Activated T-helper 1 cell treated with Interleukin-2 at 50 U/mL for 16 hours (primary cell): ENCODE results near the gene AMPD2.
A peak's percentile ranks its signal among the peaks of the same experiment; 100 is the strongest.

ENCODE experiments used
- DNase-seq: peaks from one replicate; pipeline ENCODE4 v3.0.0-alpha.2; 2020; ENCODE audit warnings: low read depth

Gene AMPD2

DNA sequence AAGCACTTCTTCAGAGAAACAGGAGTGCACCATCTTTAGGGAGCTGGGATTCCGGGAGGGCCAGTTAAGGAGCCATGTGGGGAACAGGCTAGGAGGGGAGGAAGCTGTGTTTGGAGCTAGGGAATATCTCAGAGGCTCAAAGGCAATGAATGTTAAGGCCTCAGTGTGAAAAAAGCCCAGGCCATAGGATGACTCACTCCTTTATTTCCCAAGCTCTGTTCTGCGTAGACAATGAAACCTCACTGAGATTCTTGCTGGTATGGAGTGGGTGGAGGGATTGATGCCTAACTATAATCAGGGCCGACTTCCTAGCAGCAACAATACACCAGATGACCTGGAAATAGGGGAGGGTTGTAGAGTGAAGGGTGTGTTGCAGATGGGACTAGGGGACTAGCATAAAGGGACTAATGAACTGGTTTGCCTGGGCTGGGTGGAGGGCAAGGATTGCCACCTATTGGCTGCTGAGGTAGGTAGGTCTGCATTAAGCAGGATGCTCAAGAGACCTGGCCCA, 2.3 kb upstream of the AMPD2 start:
- DNase-seq: no peak

DNA sequence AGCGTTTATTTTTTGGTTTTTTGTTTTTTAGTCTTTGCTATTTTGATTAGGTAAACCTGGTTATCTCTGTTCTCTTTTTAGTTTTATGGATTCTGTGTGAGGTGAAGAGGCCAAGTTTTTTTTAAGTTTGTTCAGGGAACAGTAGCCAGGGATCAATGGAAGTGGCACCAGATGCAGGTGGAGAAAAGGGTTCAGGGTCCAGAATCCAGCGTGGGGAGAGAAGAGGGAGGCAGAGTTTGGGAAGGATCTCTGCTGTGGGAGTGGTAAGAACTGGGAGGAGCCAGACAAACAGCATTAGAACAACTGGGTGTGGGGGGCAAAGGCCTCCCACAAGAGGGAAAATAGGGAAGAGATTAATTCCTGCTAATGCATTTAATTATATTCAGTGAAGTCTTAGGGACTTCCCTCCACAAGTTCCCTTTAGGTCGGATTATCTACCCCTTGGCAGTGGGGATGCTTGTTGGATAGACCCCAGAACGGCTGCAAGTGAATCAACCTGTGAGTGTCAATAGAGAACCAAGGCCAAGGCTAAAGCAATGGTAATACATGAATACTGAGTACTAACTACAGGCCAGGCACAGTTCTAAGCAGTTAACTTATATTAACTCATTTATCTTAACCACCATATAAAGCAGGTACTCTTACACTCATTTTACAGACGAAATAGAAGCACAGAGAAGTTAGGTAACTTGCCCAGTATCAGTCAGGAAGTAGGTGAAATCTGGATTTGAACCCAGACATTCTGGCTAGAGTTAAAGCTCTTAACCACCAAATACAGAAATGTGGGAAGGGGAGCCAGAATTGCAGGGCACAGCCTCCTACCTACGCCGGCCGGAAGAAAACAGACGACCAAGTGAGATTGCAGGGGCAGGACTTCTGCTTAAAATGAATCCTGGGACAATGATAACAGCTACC, 719 bp upstream of the AMPD2 start:
- DNase-seq: no peak

- DNase-seq: no peak
Measured at GRCh38 chr1:109620401-109620791, 759 bp downstream of the AMPD2 start.

DNA sequence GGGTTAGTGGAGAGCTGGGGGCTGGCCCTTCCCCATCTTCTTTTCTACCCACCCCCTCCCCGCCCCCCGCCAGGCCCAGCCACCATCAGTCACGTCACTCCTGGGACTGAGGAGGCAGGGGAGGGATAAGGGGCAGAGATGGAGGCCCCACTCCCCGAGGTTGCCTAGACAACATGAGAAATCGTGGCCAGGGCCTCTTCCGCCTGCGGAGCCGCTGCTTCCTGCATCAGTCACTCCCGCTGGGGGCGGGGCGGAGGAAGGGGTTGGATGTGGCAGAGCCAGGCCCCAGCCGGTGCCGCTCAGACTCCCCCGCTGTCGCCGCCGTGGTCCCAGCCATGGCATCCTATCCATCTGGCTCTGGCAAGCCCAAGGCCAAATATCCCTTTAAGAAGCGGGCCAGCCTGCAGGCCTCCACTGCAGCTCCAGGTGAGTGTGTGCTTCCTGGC, 1.2 kb downstream of the AMPD2 start:
- DNase-seq: peak; percentile 94

GRCh38 chr1:109621379-109622136, 1.9 kb downstream of the AMPD2 start:
- DNase-seq: no peak

DNA sequence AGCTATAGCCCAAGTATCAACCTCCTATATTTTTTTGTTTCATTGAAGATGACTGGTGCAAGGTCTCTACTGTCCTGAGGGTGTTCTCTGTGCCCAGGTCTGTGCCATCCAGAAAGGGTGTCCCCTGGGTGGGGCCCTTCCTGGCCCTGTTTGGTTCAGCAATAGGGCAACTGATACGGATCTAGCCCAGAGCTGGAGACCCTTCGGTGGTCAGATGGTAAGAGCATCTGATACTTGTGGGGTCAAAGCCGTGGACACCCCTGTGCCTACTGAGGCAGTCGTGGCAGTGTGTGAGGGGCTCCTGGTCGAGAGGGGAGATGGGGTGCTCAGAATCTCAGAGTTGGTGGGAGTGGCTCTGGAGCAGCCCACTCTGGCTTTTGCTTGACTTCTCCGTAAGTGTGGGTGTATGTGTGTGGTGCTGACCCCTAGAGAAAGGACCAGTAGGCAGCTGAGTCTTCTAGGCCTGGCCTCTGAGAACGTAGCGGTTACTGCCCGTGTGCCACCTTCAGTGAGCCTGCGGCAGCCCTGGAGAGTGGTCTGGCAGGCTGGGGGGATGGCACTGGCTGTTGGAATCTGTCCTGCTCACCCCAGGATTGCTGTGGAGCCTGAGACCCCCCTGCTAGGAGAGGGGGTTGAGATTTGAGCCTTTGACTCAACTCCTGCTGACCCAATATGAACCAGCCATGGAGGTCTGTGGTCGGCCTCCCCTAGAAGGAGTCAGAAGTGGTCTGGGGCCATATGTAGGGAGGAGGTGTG, 2.7 kb downstream of the AMPD2 start:
- no peak for DNase-seq

DNA sequence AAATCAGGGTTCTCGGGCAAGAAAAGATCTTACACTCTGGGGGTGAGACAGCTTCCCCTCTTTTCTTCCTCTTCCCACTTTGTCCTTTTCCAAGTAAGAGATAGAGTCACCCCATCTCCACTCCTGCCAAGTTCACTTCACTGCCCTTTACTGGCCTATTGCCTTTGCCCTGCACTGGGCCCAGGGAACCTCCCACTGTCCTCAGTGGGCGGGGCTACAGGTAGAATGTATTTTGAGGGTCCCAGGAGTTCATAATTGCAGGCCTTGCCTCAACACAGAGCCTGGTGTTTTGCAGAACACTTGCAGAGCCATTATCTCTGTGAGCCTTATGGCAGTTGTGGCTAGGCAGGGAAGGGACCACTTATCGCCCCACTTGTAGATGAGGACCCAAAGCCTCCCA, 3.3 kb downstream of the AMPD2 start:
- no peak for DNase-seq

DNA sequence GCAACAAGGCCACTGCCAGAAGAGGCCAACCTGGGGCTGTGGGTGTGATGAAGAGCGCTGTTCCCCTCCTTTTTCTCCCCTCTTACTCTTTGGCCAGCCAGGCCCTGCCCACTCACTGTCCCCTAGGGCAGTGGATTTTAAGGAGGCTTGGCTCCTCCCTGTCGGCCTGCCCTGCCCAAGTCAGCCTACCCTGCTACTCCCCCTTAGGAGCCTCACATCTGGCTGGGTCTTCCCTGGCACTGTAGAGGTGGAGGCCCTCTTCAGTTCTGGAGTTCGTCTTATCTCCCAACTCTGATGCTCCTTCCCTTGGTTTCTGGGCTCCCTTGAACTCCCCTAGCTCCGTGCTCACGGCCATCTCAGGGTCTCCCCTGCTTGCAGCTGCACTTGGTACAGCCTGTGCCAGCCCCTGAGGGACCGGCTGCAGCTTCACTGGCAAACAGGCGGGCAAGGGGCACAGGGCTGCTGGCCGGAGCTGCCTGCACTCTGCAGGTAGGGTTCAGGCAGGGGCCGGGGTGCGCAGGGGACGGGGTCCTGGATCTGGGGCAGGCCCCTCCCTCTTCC, 4.0 kb downstream of the AMPD2 start:
- DNase-seq: no peak

GRCh38 chr1:109624201-109625010, 4.8 kb downstream of the AMPD2 start:
- DNase-seq: no peak

DNA sequence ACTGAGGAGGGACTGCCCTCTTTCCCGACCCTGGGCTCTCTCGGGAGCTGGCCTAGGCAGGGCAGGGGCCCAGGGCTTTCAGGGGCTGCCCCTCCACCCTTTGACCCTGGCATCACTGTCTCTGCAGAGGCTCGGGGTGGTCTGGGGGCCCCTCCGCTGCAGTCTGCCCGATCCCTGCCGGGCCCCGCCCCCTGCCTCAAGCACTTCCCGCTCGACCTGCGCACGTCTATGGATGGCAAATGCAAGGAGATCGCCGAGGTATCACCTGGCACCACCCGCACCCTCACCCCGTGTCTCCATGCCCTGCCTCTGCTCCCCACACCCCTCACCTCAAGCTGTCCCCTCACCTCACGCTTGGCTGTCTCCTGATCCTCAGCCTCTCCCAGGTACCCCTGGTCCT, 5.5 kb downstream of the AMPD2 start:
- DNase-seq: no peak

DNA sequence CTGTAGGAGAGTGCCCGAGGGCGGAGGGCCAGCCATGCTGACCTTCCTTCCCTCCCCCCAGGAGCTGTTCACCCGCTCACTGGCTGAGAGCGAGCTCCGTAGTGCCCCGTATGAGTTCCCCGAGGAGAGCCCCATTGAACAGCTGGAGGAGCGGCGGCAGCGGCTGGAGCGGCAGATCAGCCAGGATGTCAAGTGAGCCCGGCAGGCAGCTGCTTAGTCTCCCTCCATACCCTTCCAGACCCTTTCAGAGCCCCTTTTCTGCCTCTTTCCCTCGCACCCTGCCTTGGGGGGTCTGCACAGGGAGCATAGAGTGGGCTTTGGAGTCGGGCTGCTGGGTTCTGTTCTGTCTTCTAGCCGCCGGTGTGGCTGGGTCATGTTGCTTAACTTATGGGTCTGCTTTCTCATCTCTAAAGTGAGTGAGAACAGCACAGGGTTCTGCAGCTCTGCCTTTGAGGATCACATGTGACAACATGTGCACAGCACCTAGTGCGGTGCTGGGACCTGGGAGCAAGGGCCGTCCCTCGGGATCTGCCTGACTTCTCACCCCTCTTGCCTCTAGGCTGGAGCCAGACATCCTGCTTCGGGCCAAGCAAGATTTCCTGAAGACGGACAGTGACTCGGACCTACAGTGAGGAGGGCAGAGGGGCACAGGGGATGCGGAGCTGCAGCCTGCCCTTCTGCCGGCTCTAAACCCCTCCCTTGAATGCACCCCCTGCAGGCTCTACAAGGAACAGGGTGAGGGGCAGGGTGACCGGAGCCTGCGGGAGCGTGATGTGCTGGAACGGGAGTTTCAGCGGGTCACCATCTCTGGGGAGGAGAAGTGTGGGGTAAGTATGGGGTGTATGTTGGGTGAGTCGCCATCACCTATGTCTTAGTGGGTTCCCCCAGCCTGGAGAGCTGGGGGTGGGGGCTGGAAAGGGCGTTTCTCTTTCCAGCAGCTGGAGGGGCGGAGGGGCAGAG, 6.2 kb downstream of the AMPD2 start:
- no peak for DNase-seq

DNA sequence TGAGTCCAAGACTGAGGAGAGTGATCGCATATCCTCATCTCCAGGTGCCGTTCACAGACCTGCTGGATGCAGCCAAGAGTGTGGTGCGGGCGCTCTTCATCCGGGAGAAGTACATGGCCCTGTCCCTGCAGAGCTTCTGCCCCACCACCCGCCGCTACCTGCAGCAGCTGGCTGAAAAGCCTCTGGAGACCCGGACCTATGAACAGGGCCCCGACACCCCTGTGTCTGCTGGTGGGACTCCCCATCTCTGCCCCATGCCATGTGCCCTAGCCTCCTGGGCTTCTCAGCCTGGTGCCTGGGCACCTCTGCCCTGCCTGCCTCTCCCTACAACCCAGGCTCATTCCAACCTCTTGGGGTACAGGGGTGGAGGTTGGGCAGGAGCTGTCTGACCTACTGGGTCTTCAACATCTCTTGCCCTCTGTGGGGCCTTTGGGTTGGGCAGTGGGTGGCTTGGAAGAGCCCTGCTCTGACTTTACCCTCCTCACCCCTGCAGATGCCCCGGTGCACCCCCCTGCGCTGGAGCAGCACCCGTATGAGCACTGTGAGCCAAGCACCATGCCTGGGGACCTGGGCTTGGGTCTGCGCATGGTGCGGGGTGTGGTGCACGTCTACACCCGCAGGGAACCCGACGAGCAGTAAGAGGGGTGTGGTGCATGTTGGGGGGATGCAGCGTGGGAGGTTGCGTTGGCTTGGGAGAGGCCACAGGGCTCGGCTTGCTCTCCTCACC, 7.2 kb downstream of the AMPD2 start:
- no peak for DNase-seq

DNA sequence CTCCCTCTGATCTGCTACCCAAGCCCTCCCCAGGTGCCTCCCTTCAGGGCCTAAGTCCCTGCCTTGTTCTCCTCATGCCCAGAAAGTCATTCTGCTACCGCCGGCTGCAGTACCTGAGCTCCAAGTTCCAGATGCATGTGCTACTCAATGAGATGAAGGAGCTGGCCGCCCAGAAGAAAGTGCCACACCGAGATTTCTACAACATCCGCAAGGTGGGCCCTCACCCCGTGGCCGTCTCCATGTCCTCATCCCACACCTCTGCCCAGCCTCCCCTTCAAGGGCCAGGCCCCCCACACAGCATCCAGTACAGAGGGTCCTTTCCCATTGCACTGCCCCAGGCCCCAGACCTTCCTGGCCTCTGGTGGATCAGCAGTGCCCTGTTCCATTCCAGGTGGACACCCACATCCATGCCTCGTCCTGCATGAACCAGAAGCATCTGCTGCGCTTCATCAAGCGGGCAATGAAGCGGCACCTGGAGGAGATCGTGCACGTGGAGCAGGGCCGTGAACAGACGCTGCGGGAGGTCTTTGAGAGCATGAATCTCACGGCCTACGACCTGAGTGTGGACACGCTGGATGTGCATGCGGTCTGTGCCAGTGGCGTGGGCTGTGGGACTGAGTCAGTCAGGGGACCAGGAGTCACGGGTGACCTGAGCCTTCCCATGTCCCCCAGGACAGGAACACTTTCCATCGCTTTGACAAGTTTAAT, 8.2 kb downstream of the AMPD2 start:
- no peak for DNase-seq

- DNase-seq: no peak
Measured at GRCh38 chr1:109628540-109629321, 9.1 kb downstream of the AMPD2 start.

GRCh38 chr1:109629372-109630030, 9.9 kb downstream of the AMPD2 start:
- DNase-seq: no peak

DNA sequence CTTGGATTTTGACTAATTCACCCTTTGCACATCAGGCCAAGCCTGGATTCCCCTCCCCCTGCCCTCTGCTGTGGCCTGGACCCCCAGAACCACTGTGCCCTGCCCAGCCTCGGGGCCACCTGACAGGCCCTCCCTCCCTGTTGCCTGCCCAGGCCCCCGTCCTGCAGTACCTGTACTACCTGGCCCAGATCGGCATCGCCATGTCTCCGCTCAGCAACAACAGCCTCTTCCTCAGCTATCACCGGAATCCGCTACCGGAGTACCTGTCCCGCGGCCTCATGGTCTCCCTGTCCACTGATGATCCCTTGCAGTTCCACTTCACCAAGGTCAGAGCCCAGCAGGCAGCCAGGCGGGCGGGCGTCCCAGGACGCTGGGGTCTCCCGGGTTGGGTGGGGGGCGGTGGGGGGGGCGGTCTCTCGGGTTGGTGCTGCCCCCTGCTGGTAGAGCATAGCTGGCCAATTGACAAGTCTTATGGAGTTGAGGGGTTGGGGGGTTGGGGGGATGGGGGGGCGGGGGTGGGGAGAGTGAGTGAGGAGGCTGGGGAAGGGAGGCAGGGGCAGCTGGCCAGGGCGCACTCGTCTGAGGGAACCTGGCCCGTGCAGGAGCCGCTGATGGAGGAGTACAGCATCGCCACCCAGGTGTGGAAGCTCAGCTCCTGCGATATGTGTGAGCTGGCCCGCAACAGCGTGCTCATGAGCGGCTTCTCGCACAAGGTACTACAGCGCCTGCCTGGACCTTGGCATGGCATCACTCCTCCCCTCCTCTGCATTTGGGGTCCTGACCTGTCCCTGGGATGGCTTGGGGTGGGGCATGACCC, 10.7 kb downstream of the AMPD2 start:
- DNase-seq: no peak
